GM12891 (cell line): Measurements from ENCODE around the gene RAP1GDS1.
"Not testable (repeated sequence)": the region's sequence is repeated elsewhere in the genome, so short reads cannot be mapped to it uniquely, and the experiment has no call there.

Experiments
- DNase-seq: peaks from one replicate; pipeline ENCODE4 v3.0.0; 2011; ENCODE audit warnings: low spot score; ENCODE audit not compliant: insufficient read length
- FAIRE-seq: peaks from 2 replicates; lab custom pipeline; 2011; peaks lifted over from hg19 to GRCh38; lab: Jason Lieb, UNC
- PAX5 ChIP-seq: IDR thresholded peaks from 2 replicates; pipeline ENCODE4 v1.6.1; 2011; ENCODE audit warnings: low read length, moderate library complexity, mild to moderate bottlenecking; ENCODE audit not compliant: insufficient read depth, severe bottlenecking
- POLR2A ChIP-seq: IDR thresholded peaks from 2 replicates; pipeline ENCODE4 v1.6.1; 2011; ENCODE audit warnings: low read depth, low read length, control low read depth
- POLR2AphosphoS5 ChIP-seq: IDR thresholded peaks from 2 replicates; pipeline ENCODE4 v1.6.1; 2011; ENCODE audit warnings: low read depth, low read length, control low read depth
- POU2F2 ChIP-seq: IDR thresholded peaks from 2 replicates; pipeline ENCODE4 v1.6.1; 2011; ENCODE audit warnings: low read depth, mild to moderate bottlenecking, control low read depth, low read length, moderate library complexity
- SPI1 ChIP-seq: IDR thresholded peaks from 2 replicates; pipeline ENCODE4 v1.6.1; 2011; ENCODE audit warnings: low read depth, low read length, control low read depth
- TAF1 ChIP-seq: IDR thresholded peaks from 2 replicates; pipeline ENCODE4 v1.6.1; 2011; ENCODE audit warnings: low read depth, low read length, control low read depth

Gene RAP1GDS1

GRCh38 chr4:98374643-98375042 is 113.5 kb downstream of the RAP1GDS1 start:
- no peak for DNase-seq
- no peak for FAIRE-seq

GRCh38 chr4:98377559-98377958 is 116.4 kb downstream of the RAP1GDS1 start:
- FAIRE-seq (no peak), DNase-seq (no peak)
- TF ChIP-seq POLR2AphosphoS5 (no peak), POLR2A (no peak), POU2F2 (no peak), SPI1 (no peak), TAF1 (no peak), PAX5 (no peak)

More at GRCh38 chr4:98374643-98375042, 113.5 kb downstream of the RAP1GDS1 start:
- no peak for TF ChIP-seq TAF1
- no peak for TF ChIP-seq PAX5
- TF ChIP-seq POU2F2, result no peak
- no peak for TF ChIP-seq POLR2A
- no peak for TF ChIP-seq SPI1

GRCh38 chr4:98381306-98381705 is 120.1 kb downstream of the RAP1GDS1 start:
- no peak for TF ChIP-seq PAX5
- no peak for TF ChIP-seq SPI1
- no peak for TF ChIP-seq TAF1
- no peak for TF ChIP-seq POLR2A
- TF ChIP-seq POLR2AphosphoS5, result no peak
- DNase-seq, result no peak
- no peak for FAIRE-seq

GRCh38 chr4:98383431-98384106 is 122.4 kb downstream of the RAP1GDS1 start:
- DNase-seq (no peak), FAIRE-seq (no peak)
- TF ChIP-seq POLR2A (no peak), PAX5 (no peak), TAF1 (no peak), POLR2AphosphoS5 (no peak), SPI1 (no peak), POU2F2 (no peak)

- TF ChIP-seq POU2F2, result no peak
- no peak for TF ChIP-seq PAX5
- no peak for TF ChIP-seq POLR2A
- TF ChIP-seq SPI1, result no peak
- no peak for TF ChIP-seq TAF1
- FAIRE-seq (no peak), DNase-seq (no peak)
Observed at GRCh38 chr4:98385831-98386230, 124.6 kb downstream of the RAP1GDS1 start.

- no peak for FAIRE-seq
- DNase-seq, result no peak
- TF ChIP-seq SPI1, result no peak
- no peak for TF ChIP-seq POU2F2
- TF ChIP-seq POLR2AphosphoS5, result no peak
- TF ChIP-seq TAF1, result no peak
Observed at GRCh38 chr4:98387345-98388026, 126.3 kb downstream of the RAP1GDS1 start.

- FAIRE-seq (no peak), DNase-seq (no peak)
- TF ChIP-seq SPI1 (no peak), POLR2AphosphoS5 (no peak), TAF1 (no peak), PAX5 (no peak), POU2F2 (no peak), POLR2A (no peak)
Observed at GRCh38 chr4:98394134-98394533, 132.9 kb downstream of the RAP1GDS1 start.

- no peak for TF ChIP-seq POLR2A
- no peak for TF ChIP-seq POU2F2
- no peak for DNase-seq
- no peak for FAIRE-seq
Observed at GRCh38 chr4:98399915-98400314, 138.7 kb downstream of the RAP1GDS1 start.

GRCh38 chr4:98406819-98407218 is 145.6 kb downstream of the RAP1GDS1 start:
- TF ChIP-seq POLR2AphosphoS5 (no peak), POU2F2 (no peak), TAF1 (no peak), SPI1 (no peak), POLR2A (no peak), PAX5 (no peak)
- DNase-seq, result no peak
- FAIRE-seq, result no peak

- FAIRE-seq, result no peak
- TF ChIP-seq PAX5 (no peak), POLR2AphosphoS5 (no peak)
- DNase-seq, result no peak
Observed at GRCh38 chr4:98411731-98412130, 150.5 kb downstream of the RAP1GDS1 start.

GRCh38 chr4:98416844-98417243 is 155.7 kb downstream of the RAP1GDS1 start:
- DNase-seq (no peak), FAIRE-seq (no peak)
- no peak for TF ChIP-seq PAX5
- no peak for TF ChIP-seq POLR2A
- TF ChIP-seq TAF1, result no peak
- no peak for TF ChIP-seq SPI1
- no peak for TF ChIP-seq POU2F2
- TF ChIP-seq POLR2AphosphoS5, result no peak

- FAIRE-seq, DNase-seq: not testable (repeated sequence)
Observed at GRCh38 chr4:98420151-98420550, 159.0 kb downstream of the RAP1GDS1 start.
